ENCODE results near the gene HSFX2. TPM values are rescaled to one million over a fixed set of nuclear protein-coding genes. Genes with fewer than 3 reads are reported as not detected.

HSFX2 gene
- total RNA-seq, 1 experiment from 2014 or later = not detected

- Histone ChIP-seq H3K36me3 (ENCODE audit: control insufficient read depth in 1 of 2, insufficient read depth in 2 of 2, low read length in 2 of 2) (no peaks in the 10 kb centered on the region), H3K9me3 (ENCODE audit: control insufficient read depth in 1 of 2, insufficient read depth in 1 of 2, low read depth in 1 of 2, low read length in 2 of 2) (no peaks in the 10 kb centered on the region), H3K9ac (ENCODE audit: low read length) (no peak overlapping the region), H3K27me3 (ENCODE audit: insufficient read depth, low read length) (no peaks in the 10 kb centered on the region), H3K9me2 (ENCODE audit: insufficient read depth) (no peaks in the 10 kb centered on the region), H2AFZ (ENCODE audit: low read depth, low read length, poor library complexity, severe bottlenecking) (no peak overlapping the region), H3K4me3 (replicated peaks in 1 of 2; ENCODE audit: low read depth in 1 of 2, low read length in 2 of 2) (no peak overlapping the region), H4K20me1 (ENCODE audit: insufficient read depth) (no peaks in the 10 kb centered on the region), H3K4me1 (ENCODE audit: control insufficient read depth in 1 of 2, insufficient read depth in 2 of 2, low read length in 2 of 2) (no peaks in the 10 kb centered on the region), H3K79me2 (ENCODE audit: insufficient read depth, low read length) (peaks cover 7% of the 10 kb centered on the region), H3K27ac (ENCODE audit: low read depth, low read length) (no peak overlapping the region), H3K4me2 (ENCODE audit: low read length) (no peak overlapping the region)
- intact Hi-C loops (cut with micrococcal nuclease) = no loop called here
- ChIA-PET CTCF (no interaction called here), POLR2A (no interaction called here), RAD21 (ENCODE audit: low non-redundant PET in 1 of 2, low total read pairs in 2 of 2, uncharacterized antibody in 2 of 2, unreplicated experiment in 2 of 2) (no interaction called here)
- ATAC-seq (no peak), DNase-seq (ENCODE audit: low read depth, low spot score) (no peak)
- TF ChIP-seq POLR2AphosphoS5 (IDR thresholded peaks at IDR 0.05; ENCODE audit: low read depth, low read length) (no peak), SP1 (IDR thresholded peaks at IDR 0.05; ENCODE audit: low read depth) (no peak), CBX3 (IDR thresholded peaks at IDR 0.05; ENCODE audit: low read depth) (no peak), JUND (IDR thresholded peaks at IDR 0.05) (no peak), RAD21 (IDR thresholded peaks at IDR 0.05; ENCODE audit: low read depth) (no peak), SIN3A (IDR thresholded peaks at IDR 0.05; ENCODE audit: low read depth) (no peak), CEBPB (IDR thresholded peaks at IDR 0.05; ENCODE audit: low read depth) (no peak), EGR1 (IDR thresholded peaks at IDR 0.05; ENCODE audit: low read depth) (no peak), FOSL1 (IDR thresholded peaks at IDR 0.05; ENCODE audit: low read depth) (no peak), POLR2A (IDR thresholded peaks at IDR 0.05; ENCODE audit: borderline replicate concordance, extremely low read depth, insufficient read depth, insufficient read length) (no peak), ZFX (IDR thresholded peaks at IDR 0.05) (no peak), ATF3 (IDR thresholded peaks at IDR 0.05) (no peak), ZBTB33 (IDR thresholded peaks at IDR 0.05; ENCODE audit: extremely low read depth, insufficient replicate concordance, low read length) (no peak), ELF1 (IDR thresholded peaks at IDR 0.05; ENCODE audit: borderline replicate concordance, low read depth) (no peak), YY1 (IDR thresholded peaks at IDR 0.05; ENCODE audit: extremely low read depth, insufficient replicate concordance, low read depth, low read length) (no peak)
- TF ChIP-seq, protein P1, sequence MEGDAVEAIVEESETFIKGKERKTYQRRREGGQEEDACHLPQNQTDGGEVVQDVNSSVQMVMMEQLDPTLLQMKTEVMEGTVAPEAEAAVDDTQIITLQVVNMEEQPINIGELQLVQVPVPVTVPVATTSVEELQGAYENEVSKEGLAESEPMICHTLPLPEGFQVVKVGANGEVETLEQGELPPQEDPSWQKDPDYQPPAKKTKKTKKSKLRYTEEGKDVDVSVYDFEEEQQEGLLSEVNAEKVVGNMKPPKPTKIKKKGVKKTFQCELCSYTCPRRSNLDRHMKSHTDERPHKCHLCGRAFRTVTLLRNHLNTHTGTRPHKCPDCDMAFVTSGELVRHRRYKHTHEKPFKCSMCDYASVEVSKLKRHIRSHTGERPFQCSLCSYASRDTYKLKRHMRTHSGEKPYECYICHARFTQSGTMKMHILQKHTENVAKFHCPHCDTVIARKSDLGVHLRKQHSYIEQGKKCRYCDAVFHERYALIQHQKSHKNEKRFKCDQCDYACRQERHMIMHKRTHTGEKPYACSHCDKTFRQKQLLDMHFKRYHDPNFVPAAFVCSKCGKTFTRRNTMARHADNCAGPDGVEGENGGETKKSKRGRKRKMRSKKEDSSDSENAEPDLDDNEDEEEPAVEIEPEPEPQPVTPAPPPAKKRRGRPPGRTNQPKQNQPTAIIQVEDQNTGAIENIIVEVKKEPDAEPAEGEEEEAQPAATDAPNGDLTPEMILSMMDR (IDR thresholded peaks at IDR 0.05 in 2 of 3, conservative IDR thresholded peaks at IDR 0.05 in 1 of 3; ENCODE audit: borderline replicate concordance in 1 of 3, insufficient read depth in 1 of 3, low read depth in 2 of 3, low read length in 2 of 3) = no peak
- BruUV-seq (replicated peaks) = no TSS peak
Observed at GRCh38 chrX:149610511-149610910, 15.4 kb upstream of the HSFX2 start.
